MCF 10A (cell line): ENCODE data around the gene RAD51AP2. TPM values are rescaled to one million over a fixed set of nuclear protein-coding genes. Genes with fewer than 3 reads are reported as not detected.

Experiments used
- BruUV-seq: library from RNA; stranded (reverse); fragments of 400-500 nt; replicated peaks from 2 replicates; lab custom pipeline; 2021; lab: Mats Ljungman, UMichigan
- CTCF ChIA-PET: fragments of 300-600 bp; sonication (Branson Sonifier 250); formaldehyde crosslinking; extraction: SDS; loops from one replicate; lab custom pipeline; 2021; ENCODE audit warnings: antibody characterized with exemption, inconsistent platforms; lab: Yijun Ruan, JAX
- POLR2A ChIA-PET: fragments of 300-600, 350-650 bp; sonication (Branson Sonifier 250); formaldehyde crosslinking; extraction: SDS; loops from one replicate; lab custom pipeline; 2020; ENCODE audit warnings: antibody characterized with exemption, inconsistent platforms; lab: Yijun Ruan, JAX
- DNase-seq: peaks from one replicate; pipeline ENCODE4 v3.0.0-alpha.2; 2018; ENCODE audit not compliant: unreplicated experiment
- H3K27ac Mint-ChIP-seq: one replicate; pipeline ENCODE4 v1.8.0; 2022; ENCODE audit warnings: mild to moderate bottlenecking, low read depth, mixed read lengths; ENCODE audit not compliant: unreplicated experiment
- H3K27me3 Mint-ChIP-seq: one replicate; pipeline ENCODE4 v1.8.0; 2022; ENCODE audit warnings: mixed read lengths; ENCODE audit not compliant: insufficient read depth, unreplicated experiment
- H3K36me3 Mint-ChIP-seq: one replicate; pipeline ENCODE4 v1.8.0; 2022; ENCODE audit warnings: mild to moderate bottlenecking, moderate library complexity, mixed read lengths; ENCODE audit not compliant: insufficient read depth, unreplicated experiment
- H3K4me1 Mint-ChIP-seq: one replicate; pipeline ENCODE4 v1.8.0; 2022; ENCODE audit warnings: mixed read lengths; ENCODE audit not compliant: insufficient read depth, unreplicated experiment
- H3K4me3 Mint-ChIP-seq: one replicate; pipeline ENCODE4 v1.8.0; 2022; ENCODE audit warnings: mild to moderate bottlenecking, moderate library complexity, mixed read lengths; ENCODE audit not compliant: unreplicated experiment
- H3K9me3 Mint-ChIP-seq: one replicate; pipeline ENCODE4 v1.8.0; 2022; ENCODE audit warnings: mixed read lengths; ENCODE audit not compliant: unreplicated experiment
- intact Hi-C: fragments of 100-400 bp; cut with micrococcal nuclease; formaldehyde crosslinking; loops from 2 replicates; pipeline ENCODE4 v1.14.1; 2022
- total RNA-seq: library from RNA; stranded (reverse); gene quantifications from 2 replicates; pipeline ENCODE4 v1.2.3, GENCODE V29; 2022
- TF ChIP-seq, protein P1 (sequence below): fragments of 200-600 bp; IDR thresholded peaks from one replicate; pipeline ENCODE4 v1.8.0; 2022; ENCODE audit warnings: antibody characterized with exemption, mild to moderate bottlenecking; ENCODE audit not compliant: unreplicated experiment

Gene RAD51AP2
- total RNA-seq, 1 experiment from 2014 or later: 0.14 TPM

DNA sequence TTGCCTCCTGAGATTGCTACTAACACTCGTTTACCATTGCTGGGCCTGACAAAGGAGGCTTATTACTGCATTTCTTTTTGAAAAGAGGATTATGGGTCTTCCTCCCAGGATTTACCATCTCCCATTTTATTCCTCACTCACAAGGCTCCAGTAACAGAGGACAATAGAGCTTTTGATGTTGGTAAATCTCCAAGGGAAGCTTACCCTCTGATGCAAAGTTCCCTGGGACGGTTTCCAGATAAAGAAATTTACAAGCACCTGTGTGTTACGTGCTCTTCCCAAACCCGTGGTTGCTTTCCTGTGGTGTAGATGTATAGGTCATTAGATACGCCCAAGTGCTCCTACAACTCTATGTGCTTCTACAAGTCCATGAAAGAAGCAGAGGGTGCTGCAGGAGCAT lies 39.4 kb upstream of the RAD51AP2 start:
- intact Hi-C loops: no loop called here
- Mint-ChIP-seq H3K36me3 (no peaks in the 10 kb centered on the region), H3K27me3 (no peaks in the 10 kb centered on the region), H3K4me1 (peaks cover 6% of the 10 kb centered on the region), H3K9me3 (no peaks in the 10 kb centered on the region), H3K4me3 (no peak overlapping the region), H3K27ac (no peak overlapping the region)
- ChIA-PET POLR2A (interaction anchor here (0.5 to 1.2 kb wide), 5 partner anchors 12 to 1977 kb away, joined by 3 to 4 read pairs (median 3); no protein-coding TSS in a partner anchor), CTCF (interaction anchor here (0.6 to 2.8 kb wide), 3 partner anchors 33 to 853 kb away, joined by 3 to 9 read pairs (median 3); no protein-coding TSS in a partner anchor)
- TF ChIP-seq, protein P1, sequence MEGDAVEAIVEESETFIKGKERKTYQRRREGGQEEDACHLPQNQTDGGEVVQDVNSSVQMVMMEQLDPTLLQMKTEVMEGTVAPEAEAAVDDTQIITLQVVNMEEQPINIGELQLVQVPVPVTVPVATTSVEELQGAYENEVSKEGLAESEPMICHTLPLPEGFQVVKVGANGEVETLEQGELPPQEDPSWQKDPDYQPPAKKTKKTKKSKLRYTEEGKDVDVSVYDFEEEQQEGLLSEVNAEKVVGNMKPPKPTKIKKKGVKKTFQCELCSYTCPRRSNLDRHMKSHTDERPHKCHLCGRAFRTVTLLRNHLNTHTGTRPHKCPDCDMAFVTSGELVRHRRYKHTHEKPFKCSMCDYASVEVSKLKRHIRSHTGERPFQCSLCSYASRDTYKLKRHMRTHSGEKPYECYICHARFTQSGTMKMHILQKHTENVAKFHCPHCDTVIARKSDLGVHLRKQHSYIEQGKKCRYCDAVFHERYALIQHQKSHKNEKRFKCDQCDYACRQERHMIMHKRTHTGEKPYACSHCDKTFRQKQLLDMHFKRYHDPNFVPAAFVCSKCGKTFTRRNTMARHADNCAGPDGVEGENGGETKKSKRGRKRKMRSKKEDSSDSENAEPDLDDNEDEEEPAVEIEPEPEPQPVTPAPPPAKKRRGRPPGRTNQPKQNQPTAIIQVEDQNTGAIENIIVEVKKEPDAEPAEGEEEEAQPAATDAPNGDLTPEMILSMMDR: no peak
- no peak for DNase-seq
- BruUV-seq: no TSS peak

DNA sequence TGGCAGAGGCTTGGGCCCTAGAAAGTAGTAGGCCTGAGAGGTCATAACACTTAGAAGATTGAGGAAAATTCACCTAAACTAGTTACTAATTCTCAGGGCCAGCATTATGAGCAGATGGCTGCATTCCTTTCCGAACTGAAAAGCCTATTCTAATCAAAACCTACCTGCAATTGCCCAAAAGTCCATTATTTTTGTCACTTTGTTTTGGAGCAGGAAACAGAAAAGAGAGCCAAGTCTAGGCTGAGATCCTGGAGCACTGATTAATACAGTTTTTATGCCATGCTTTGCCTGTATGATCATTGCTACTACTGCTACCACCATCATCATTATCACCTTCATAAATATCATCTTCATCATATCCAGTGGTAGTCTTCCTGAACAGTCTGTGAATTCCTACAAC lies 36.9 kb upstream of the RAD51AP2 start:
- Mint-ChIP-seq H3K27me3 (no peaks in the 10 kb centered on the region), H3K9me3 (no peaks in the 10 kb centered on the region), H3K36me3 (no peaks in the 10 kb centered on the region), H3K4me1 (peaks cover 6% of the 10 kb centered on the region), H3K4me3 (no peak overlapping the region), H3K27ac (no peak overlapping the region)
- POLR2A ChIA-PET: no interaction called here
- CTCF ChIA-PET: no interaction called here
- TF ChIP-seq, protein P1: no peak
- BruUV-seq: no TSS peak
- no peak for DNase-seq
- intact Hi-C loops: no loop called here

DNA sequence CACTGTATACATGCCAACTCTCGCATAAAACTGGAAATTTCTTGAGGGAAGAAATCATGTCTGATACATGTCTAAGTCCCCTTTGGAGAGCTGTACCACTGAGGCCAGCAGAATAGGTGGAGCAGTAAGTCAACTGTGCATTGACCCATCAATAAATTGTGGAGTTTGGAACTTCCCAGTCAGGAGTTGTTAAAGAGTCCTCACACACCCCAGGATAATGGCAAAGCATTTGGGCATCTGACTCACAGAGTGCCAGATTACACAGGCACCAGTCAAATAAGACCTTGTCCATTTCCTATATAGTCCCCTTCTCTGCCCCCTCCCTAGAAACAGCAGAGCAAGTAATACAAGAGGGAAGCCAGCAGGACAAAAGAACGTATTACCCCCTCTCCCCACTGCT lies 32.7 kb upstream of the RAD51AP2 start:
- ChIA-PET CTCF (interaction anchor here (0.8 to 1.3 kb wide), 2 partner anchors 11 to 20 kb away, joined by 3 read pairs; no protein-coding TSS in a partner anchor), POLR2A (interaction anchor here (1.4 kb wide), 1 partner anchor 11 kb away, joined by 3 read pairs; no protein-coding TSS in a partner anchor)
- TF ChIP-seq, protein P1: no peak
- intact Hi-C loops: no loop called here
- H3K36me3 Mint-ChIP-seq: no peaks in the 10 kb centered on the region
- no peaks in the 10 kb centered on the region for H3K27me3 Mint-ChIP-seq
- no peaks in the 10 kb centered on the region for H3K4me1 Mint-ChIP-seq
- H3K27ac Mint-ChIP-seq: no peak overlapping the region
- H3K4me3 Mint-ChIP-seq: no peak overlapping the region
- H3K9me3 Mint-ChIP-seq: no peaks in the 10 kb centered on the region
- no peak for DNase-seq
- no TSS peak for BruUV-seq

DNA sequence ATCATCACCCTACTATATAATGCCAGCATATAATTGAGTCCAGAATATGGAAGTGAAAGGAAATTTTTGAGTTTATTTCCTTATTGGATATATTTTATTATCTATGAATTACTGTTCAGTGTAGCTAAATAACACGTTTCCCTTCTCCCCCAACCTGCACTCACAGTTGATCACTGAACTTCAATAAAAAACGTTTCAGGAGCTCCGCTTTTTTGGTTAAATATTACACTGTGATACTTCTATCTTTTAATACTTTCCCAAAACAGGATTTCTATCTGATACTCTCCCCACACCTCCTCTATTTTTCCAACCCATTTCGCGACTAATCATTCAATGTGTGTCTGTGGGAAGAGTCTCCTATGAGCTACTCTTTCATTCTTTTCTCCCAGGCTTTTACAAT lies 29.5 kb upstream of the RAD51AP2 start:
- ChIA-PET CTCF (interaction anchor here (0.6 to 1.0 kb wide), 2 partner anchors 56 to 120 kb away, joined by 3 to 4 read pairs; no protein-coding TSS in a partner anchor), POLR2A (interaction anchor here (1.9 kb wide), 1 partner anchor 9 kb away, joined by 8 read pairs; no protein-coding TSS in a partner anchor)
- BruUV-seq: no TSS peak
- Mint-ChIP-seq H3K4me1 (peaks cover 11% of the 10 kb centered on the region), H3K9me3 (no peaks in the 10 kb centered on the region), H3K27me3 (no peaks in the 10 kb centered on the region), H3K4me3 (no peak overlapping the region), H3K27ac (no peak overlapping the region), H3K36me3 (no peaks in the 10 kb centered on the region)
- no peak for DNase-seq
- intact Hi-C loops: loop anchor here (10.0 kb wide), 1 partner anchor 243 kb away; no protein-coding TSS in a partner anchor
- TF ChIP-seq, protein P1: no peak
